Fibroblast of lung (primary cell): ENCODE data around the gene DCBLD2.

Experiments used
- EZH2 ChIP-seq: IDR thresholded peaks from 2 replicates; pipeline ENCODE4 v1.5.1; 2012; ENCODE audit warnings: low read length, control low read depth, mild to moderate bottlenecking; ENCODE audit errors: missing control alignments
- TF ChIP-seq, protein P1 (sequence below), 2 donors: IDR thresholded peaks in 1 of 2; conservative IDR thresholded peaks in 1 of 2; 1 replicate in 1 of 2; 2 replicates in 1 of 2; pipeline ENCODE4 v1.5.1; 2011 to 2012; ENCODE audit warnings: low read length in 2 of 2, control low read depth in 1 of 2, inconsistent platforms in 1 of 2, low read depth in 1 of 2, mild to moderate bottlenecking in 1 of 2

DNA sequence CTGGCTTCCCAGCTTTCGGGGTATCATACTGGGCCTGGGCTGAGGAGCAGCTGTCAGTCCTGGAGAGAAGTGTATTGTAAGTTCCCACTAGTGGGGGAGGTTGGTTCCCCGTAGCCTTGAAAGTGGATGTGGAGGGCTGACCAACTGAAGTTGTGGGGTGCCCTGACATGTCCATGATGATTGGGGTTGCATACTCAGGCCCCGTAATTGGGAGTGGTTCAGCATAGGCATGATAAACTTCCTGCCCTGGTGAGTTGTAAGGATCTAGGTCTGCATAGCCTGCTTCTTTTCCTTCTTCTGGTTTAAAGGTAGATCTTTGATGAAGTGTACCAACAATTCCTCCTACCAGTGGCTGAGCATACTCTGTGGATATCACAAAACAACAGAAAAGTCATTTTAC, 102.0 kb downstream of the DCBLD2 start:
- TF ChIP-seq, protein P1, sequence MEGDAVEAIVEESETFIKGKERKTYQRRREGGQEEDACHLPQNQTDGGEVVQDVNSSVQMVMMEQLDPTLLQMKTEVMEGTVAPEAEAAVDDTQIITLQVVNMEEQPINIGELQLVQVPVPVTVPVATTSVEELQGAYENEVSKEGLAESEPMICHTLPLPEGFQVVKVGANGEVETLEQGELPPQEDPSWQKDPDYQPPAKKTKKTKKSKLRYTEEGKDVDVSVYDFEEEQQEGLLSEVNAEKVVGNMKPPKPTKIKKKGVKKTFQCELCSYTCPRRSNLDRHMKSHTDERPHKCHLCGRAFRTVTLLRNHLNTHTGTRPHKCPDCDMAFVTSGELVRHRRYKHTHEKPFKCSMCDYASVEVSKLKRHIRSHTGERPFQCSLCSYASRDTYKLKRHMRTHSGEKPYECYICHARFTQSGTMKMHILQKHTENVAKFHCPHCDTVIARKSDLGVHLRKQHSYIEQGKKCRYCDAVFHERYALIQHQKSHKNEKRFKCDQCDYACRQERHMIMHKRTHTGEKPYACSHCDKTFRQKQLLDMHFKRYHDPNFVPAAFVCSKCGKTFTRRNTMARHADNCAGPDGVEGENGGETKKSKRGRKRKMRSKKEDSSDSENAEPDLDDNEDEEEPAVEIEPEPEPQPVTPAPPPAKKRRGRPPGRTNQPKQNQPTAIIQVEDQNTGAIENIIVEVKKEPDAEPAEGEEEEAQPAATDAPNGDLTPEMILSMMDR (conservative IDR thresholded peaks at IDR 0.05 in 1 of 2, IDR thresholded peaks at IDR 0.05 in 1 of 2; ENCODE audit: low read depth in 1 of 2, low read length in 2 of 2), result no peak
- TF ChIP-seq EZH2, result no peak
